Smooth muscle cell of the pulmonary artery (primary cell): ENCODE measurements around the gene PCDHGA8. TPM values are rescaled to one million over a fixed set of nuclear protein-coding genes. Genes with fewer than 3 reads are reported as not detected.

ENCODE experiments used
- total RNA-seq: library from RNA; depleted of rRNA; stranded (reverse); fragments of >200 nt; gene quantifications from 2 replicates; pipeline ENCODE4 v1.2.3, GENCODE V29; 2014

Gene PCDHGA8
- total RNA-seq, 1 donor from 2014 or later, result 4.0 TPM

GRCh38 chr5:141417494-141418172 is 25.2 kb downstream of the PCDHGA8 start, which contains the start of gene PCDHGB7:
Gene PCDHGB7, plus strand, starts transcription at chr5:141417677. Its CDS starts 183 bp downstream, at chr5:141417860.

DNA sequence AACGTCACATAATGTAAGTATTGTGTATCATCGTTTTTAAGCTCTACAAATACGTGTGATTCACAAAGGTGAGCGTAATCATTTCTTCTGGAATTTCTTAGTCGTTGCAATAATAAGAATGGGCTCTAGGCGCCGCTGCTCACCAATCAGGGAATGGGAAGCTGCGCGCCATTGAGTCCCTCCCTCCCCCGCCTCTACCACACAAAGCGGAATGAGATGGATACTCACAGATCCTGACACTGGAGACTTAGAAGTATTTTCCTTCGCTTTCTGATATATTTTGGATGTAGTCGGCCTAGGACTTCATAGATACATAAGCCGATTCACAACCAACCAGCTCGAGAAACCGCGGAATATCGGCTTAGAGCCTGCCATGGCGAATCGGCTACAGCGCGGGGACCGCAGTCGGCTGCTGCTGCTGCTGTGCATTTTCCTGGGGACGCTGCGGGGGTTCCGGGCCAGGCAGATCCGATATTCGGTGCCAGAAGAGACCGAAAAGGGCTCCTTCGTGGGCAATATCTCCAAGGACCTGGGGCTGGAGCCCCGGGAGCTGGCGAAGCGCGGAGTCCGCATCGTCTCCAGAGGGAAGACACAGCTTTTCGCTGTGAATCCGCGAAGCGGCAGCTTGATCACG is 28.5 kb downstream of the PCDHGA8 start, which contains the start of gene PCDHGA11:
Gene PCDHGA11, plus strand, starts transcription at position 197 of the 634 bp plus-strand sequence. Its CDS starts 177 bp downstream, at position 374.

GRCh38 chr5:141430332-141431113 is 38.1 kb downstream of the PCDHGA8 start, which contains the start of gene PCDHGA12:
Gene PCDHGA12, plus strand, starts transcription at chr5:141430507. Its CDS starts 253 bp downstream, at chr5:141430760.

Other genes with a start within 250 kb of the PCDHGA8 start
- 0.20 and 0.36 TPM in 2 replicates for gene PCDHB6, start 242.6 kb upstream of the PCDHGA8 start, total RNA-seq
- gene PCDHB7, start 220.0 kb upstream of the PCDHGA8 start, total RNA-seq, result 0.33 and 1.1 TPM in 2 replicates
- gene PCDHB8, start 214.8 kb upstream of the PCDHGA8 start, total RNA-seq, result 0.26 and 1.3 TPM in 2 replicates
- 0.50 and 0.59 TPM in 2 replicates for gene PCDHB16, start 210.2 kb upstream of the PCDHGA8 start, total RNA-seq
- 0.40 and 0.59 TPM in 2 replicates for gene PCDHB9, start 205.5 kb upstream of the PCDHGA8 start, total RNA-seq
- gene PCDHB10, start 200.3 kb upstream of the PCDHGA8 start, total RNA-seq, result 0.79 and 1.4 TPM in 2 replicates
- 0.69 and 0.85 TPM in 2 replicates for gene PCDHB11, start 193.0 kb upstream of the PCDHGA8 start, total RNA-seq
- gene PCDHB12, start 183.9 kb upstream of the PCDHGA8 start, total RNA-seq, result 0.26 and 0.46 TPM in 2 replicates
- 0.59 and 1.8 TPM in 2 replicates for gene PCDHB13, start 178.7 kb upstream of the PCDHGA8 start, total RNA-seq
- gene PCDHB14, start 169.3 kb upstream of the PCDHGA8 start, total RNA-seq, result 1.6 and 2.1 TPM in 2 replicates
- gene PCDHB15, start 147.2 kb upstream of the PCDHGA8 start, total RNA-seq, result 0.59 and 0.91 TPM in 2 replicates
- gene SLC25A2, start 88.6 kb upstream of the PCDHGA8 start, total RNA-seq, result 0.13 and 0.26 TPM in 2 replicates
- 56.6 and 69.0 TPM in 2 replicates for gene TAF7, start 71.8 kb upstream of the PCDHGA8 start, total RNA-seq
- 1.2 and 1.4 TPM in 2 replicates for gene PCDHGA1, start 62.1 kb upstream of the PCDHGA8 start, total RNA-seq
- 2.8 and 4.2 TPM in 2 replicates for gene PCDHGA2, start 53.9 kb upstream of the PCDHGA8 start, total RNA-seq
- gene PCDHGA3, start 48.8 kb upstream of the PCDHGA8 start, total RNA-seq, result 0.79 and 3.0 TPM in 2 replicates
- 2.2 and 3.8 TPM in 2 replicates for gene PCDHGB1, start 42.5 kb upstream of the PCDHGA8 start, total RNA-seq
- gene PCDHGA4, start 37.6 kb upstream of the PCDHGA8 start, total RNA-seq, result 11.6 and 16.9 TPM in 2 replicates
- 3.2 and 3.9 TPM in 2 replicates for gene PCDHGB2, start 32.6 kb upstream of the PCDHGA8 start, total RNA-seq
- 1.8 and 2.3 TPM in 2 replicates for gene PCDHGA5, start 28.5 kb upstream of the PCDHGA8 start, total RNA-seq
- 7.8 and 8.1 TPM in 2 replicates for gene PCDHGB3, start 22.4 kb upstream of the PCDHGA8 start, total RNA-seq
- 5.3 and 6.7 TPM in 2 replicates for gene PCDHGA6, start 18.7 kb upstream of the PCDHGA8 start, total RNA-seq
- 6.9 and 10.3 TPM in 2 replicates for gene PCDHGA7, start 9.9 kb upstream of the PCDHGA8 start, total RNA-seq
- gene PCDHGB4, start 4.9 kb upstream of the PCDHGA8 start, total RNA-seq, result 26.1 and 54.1 TPM in 2 replicates
- gene PCDHGB5, start 5.3 kb downstream of the PCDHGA8 start, total RNA-seq, result 34.3 and 47.0 TPM in 2 replicates
- 5.2 and 5.5 TPM in 2 replicates for gene PCDHGA9, start 10.1 kb downstream of the PCDHGA8 start, total RNA-seq
- 3.9 and 4.8 TPM in 2 replicates for gene PCDHGB6, start 15.4 kb downstream of the PCDHGA8 start, total RNA-seq
- 8.3 and 9.4 TPM in 2 replicates for gene PCDHGA10, start 20.4 kb downstream of the PCDHGA8 start, total RNA-seq
- gene PCDHGB7, start 25.0 kb downstream of the PCDHGA8 start, total RNA-seq, result 13.8 and 14.7 TPM in 2 replicates
- 20.6 and 27.7 TPM in 2 replicates for gene PCDHGA11, start 28.4 kb downstream of the PCDHGA8 start, total RNA-seq
- 40.2 and 46.0 TPM in 2 replicates for gene PCDHGA12, start 37.9 kb downstream of the PCDHGA8 start, total RNA-seq
- 77.2 and 94.3 TPM in 2 replicates for gene PCDHGC3, start 83.3 kb downstream of the PCDHGA8 start, total RNA-seq
- 3.5 and 4.2 TPM in 2 replicates for gene PCDHGC4, start 92.4 kb downstream of the PCDHGA8 start, total RNA-seq
- 4.6 and 7.3 TPM in 2 replicates for gene PCDHGC5, start 96.4 kb downstream of the PCDHGA8 start, total RNA-seq
- 32.1 and 43.1 TPM in 2 replicates for gene DIAPH1, start 226.4 kb downstream of the PCDHGA8 start, total RNA-seq
- gene HDAC3, start 244.2 kb downstream of the PCDHGA8 start, total RNA-seq, result 53.8 and 57.5 TPM in 2 replicates
- 2.3 and 3.5 TPM in 2 replicates for gene RELL2, start 244.4 kb downstream of the PCDHGA8 start, total RNA-seq